Inferior parietal cortex (tissue), 1 donor: ENCODE data around the gene TANGO2.
A peak's percentile ranks its signal among the peaks of the same experiment; 100 is the strongest.

Experiments used
- DNase-seq: peaks from one replicate; pipeline ENCODE4 v3.0.0-alpha.2; 2016; ENCODE audit errors: extremely low spot score

Gene TANGO2

DNA sequence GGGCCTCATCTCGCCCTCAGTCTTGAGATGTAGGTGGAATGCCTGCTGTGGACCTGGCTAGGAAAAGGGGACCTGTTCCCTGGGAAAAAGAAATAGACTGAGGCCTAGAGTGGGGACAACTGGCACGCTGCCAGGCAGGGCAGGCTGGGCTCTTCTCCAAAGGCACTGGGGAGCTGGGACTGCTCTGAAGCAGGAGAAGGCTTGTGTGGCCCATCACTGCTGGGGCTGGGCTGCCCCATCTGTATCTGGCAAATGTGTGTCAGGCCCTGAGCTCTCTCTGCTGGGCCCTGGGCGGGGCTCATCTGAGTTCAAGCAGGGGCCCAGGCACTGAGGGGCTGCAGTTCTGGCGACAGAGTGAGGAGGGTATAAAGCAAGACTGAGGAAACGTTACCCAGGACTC is 37.2 kb upstream of the TANGO2 start:
- DNase-seq: no peak

DNA sequence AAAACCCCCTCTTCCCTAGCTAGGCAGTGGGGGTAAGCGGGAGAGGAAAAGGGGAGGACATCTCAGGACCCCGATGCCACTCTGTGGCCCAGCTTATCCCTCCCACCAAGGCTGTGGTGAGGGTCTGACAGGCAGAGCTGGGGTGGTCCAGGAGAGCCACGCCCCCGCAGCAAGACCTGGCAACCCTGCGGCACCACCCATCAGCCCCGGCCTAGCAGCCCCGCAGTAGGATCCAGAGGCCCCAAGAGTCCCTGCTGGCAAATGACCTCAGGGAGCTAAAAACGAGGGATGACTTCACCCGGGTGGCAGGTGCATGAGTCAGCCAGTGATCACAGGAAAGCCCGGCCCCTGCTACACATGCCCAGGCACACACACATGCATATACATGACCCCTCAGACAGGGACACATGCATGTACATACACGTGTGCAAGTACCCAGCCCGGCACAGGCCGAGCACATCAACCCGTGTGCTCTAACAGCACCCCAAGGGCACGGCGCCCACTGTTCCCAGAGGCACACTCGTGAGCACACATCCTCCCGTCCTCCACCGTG is 36.6 kb upstream of the TANGO2 start:
- DNase-seq: no peak

DNA sequence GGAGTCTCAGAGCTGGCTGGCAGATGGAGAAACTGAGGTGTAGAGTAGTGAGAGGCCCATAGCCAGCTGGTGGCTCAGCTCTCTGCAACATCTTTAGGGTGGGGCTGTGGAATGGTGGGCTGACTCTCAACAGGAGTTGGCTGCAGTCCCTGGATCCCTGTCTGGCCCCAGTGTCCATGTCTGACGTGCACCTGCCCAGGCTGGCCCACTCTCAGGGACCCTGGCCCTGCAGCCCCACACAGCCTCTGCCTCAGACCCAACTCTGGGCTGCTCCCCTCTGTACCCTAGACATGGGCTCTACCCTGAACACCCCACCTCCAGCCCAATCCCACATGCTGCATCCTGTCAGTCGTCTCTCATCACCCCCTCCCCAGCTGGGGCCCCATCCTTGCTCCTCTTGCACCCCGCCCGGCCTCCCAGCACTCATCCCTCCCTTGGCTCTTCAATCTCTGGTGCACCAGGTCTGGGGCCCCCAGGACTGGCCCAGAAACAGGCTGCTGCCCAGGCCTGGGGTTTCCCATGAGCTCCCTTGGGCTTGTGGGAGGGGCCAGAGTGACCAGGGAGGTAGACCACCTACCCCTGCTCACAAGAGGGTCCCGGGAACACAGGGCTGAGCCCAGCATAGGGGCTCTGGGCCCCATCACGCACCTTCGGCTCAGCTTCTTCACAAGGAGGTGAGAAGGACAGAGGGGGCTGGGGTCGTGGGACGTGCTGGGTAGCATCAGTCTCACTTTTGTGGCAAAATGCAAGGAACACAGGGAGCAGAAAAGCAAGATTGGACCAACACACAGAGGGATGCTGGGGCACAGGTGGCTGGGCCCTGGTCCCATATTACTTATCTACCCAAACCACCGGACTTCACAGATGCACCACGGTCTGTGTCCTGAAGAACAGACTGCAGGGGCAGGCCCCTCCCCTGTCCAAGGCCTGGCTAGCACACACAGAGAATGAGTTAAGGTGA is 35.8 kb upstream of the TANGO2 start:
- DNase-seq: no peak

DNA sequence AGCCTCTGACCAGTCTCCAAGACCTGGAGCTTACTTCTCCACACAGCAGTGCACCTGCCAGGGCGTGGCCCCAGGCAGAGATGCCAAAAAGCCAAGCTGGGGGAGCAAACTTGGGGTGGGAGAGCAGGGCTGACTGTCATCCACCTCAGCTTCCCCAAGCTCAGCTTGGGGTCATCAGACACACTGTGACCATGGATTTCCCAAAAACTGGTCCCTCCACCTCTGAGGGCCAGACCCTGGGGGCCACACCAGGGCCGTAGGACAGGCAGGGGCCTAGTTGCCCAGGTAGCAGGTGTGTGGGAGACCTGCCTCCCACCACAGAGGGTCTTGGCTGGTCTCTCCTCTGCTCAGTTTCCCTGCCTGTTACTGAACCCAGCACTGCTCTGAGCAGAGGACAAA is 34.9 kb upstream of the TANGO2 start:
- DNase-seq: no peak

DNA sequence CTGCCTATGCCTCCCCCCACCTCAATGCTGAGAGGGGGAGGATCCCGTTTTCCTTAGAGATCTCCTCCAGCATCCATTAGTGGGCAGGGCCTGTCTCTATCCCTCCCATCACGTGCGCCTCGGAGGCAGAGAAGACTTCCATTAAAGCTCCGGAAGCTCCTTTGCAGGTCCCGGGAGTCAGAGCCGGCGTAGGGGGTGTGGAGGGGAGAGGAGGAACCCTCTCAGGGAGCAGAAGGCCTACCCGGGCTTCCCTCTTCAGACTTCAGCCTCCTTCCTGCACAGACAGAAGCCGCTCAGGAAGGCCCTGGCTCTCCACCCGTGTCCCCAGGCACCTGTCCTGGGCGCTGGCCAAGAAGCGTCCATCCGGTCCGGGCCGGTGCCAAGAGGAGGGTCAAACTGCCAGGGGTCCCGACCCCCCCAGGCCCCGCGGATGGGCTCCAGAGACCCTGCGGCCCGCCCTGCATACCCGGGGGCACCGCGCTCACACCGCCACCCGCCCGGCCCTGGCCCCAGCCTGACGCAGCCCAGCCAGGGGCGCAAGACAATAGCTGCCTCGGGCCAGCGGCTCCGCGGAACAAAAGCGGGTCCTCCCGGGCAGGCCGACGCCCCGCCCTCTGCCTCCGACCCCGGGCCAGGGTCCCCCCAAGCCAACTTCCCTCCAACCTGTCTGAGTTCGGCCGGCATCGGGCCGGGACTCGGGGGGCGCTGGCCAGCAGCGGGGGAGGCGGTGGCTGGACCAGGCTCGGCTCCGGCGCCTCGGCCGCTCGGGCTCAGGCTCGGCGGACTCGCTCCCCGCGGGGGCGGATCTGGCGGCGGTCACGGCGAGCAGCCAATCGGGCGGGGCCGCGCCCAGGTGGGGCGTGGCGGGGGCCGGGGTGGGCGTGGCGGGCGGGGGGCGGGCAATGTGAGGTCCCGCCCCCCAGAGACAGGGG is 34.2 kb upstream of the TANGO2 start:
- DNase-seq: peak; percentile 59

DNA sequence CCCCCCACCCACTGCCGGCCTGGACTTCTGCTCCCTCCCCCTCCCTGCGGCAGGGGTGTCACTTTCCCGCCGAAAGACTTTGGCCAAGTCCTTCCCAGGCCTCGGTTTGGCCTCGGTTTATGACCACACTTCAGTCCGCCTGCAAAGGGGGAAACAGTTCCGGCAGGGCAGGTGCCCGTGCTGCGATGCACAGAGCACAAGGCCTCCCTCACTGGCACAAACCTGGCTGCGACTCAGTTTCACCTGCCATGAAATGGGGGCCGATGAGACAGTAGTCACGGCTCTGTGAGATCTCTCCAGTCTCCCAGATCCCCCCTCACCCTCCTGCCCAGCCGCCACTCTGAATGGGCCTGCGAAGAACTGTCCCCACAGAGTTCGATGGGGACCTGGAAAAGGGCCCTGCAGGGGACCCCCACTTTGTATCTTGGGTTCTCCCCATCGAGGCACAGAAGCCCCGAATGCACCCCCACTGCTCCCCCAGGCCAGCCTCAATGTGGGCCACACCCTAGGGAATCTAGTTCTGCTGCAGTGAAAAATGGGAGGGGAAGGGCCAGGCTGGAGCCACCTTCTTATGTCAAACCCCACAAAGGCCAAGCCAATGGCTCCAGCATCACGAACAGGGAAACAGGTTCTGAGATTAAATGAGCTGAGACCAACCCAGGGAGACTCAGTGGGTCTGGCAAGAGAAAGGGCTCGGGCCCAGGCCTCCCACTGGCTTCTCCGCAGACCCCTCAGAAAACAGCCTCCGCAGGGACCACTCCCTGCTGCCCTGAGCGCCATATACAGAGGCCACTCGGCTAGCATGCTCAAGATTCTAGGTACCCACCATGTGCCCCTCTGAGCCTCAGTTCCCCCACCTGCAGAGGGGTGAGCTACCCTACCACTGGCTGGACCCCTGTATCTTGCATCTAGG is 33.3 kb upstream of the TANGO2 start:
- no peak for DNase-seq

DNA sequence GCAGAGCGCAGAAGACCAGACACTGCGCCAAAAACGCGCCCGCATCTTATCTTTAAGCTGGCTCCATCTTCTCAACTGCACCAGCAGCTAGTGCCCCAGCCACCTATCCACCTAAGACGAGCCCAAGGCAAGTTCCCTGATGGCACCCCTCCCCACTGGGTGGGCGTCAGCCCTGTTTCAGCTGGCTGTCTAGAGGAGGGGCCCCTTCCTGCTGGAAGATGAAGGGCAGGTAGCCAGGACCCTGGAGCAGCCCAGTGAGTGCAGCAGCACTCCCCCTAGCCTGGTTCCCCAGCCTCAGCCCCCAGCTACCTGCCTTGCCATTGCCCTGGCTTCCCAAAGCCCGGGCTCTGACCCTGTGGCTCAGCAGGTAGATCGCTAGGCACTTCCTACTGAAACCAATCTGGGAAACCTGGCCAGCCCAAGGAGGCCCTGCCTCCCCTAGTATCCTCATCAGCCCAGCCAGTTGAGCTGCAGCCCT is 32.5 kb upstream of the TANGO2 start:
- no peak for DNase-seq

DNA sequence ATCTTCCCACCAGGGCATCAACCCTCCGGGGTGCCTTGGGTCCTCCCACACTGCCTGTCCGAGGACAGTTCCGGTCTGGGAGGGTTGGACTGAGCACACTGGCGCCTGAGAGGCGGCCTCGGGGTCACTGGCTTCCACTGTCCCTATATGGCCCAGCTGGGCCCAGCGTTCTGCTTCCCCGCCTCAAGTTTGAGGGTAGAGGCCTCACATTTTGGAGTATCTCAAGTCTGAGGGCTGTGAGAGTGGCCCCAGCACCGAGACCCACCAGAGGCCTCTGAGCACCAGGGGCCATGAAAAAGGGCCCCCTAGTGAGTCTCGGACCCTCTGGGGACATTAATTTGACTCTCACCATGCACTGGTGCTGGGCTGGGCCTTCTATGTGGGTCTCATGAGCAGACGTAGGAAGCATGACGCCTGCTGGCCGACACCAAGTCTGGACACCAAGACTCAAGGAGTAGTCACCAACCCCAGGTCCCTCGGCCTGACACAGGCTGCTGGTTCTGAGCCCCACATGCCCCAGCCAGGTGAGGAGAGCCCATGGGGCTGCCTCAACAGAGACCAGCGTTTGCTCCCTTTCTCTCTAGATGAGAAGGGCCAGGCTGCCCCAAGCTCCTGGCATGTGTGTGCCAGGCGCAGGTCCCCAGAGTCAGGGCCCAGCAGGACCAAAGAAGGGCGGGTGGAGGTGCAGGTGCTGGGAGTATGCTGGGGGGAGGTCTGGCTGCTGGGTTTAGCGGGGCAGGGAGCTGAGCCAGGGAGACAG is 31.8 kb upstream of the TANGO2 start:
- no peak for DNase-seq

DNA sequence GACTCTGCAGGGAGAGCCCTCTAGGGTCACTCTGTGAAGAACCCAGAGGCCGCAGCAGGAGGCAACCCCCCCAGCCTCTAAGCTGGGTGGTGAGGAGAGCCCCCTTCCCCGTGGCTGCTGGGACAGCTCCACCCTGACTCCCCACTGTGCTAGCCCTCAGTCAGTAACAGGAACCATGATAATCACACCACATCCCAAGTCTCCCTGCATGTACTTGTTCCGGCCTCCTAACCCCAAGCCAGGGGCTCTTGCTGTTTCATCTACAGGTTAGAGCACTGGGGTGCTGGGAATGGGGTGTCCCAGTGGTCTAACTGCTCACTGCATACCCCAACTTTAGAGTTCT is 31.2 kb upstream of the TANGO2 start:
- DNase-seq: no peak

DNA sequence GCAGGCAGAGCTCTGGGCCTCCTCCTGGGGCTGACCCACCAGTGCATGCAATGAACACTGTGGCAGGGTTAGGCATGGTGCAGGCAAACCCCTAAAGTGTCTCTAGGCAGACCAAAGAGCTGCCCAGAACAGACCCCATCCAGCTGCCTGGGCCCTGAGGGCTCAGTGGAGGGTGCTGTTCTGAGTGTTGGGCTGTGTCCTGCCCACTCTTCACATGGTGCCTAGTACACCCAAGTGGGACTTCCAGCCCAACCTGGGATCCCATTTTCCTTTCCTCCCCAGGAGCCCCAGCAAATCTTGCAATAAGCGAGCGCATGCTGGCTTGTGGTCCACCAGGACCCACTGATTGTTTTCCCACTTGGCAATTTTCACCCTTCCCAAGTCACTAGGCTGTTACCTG is 30.7 kb upstream of the TANGO2 start:
- no peak for DNase-seq

DNA sequence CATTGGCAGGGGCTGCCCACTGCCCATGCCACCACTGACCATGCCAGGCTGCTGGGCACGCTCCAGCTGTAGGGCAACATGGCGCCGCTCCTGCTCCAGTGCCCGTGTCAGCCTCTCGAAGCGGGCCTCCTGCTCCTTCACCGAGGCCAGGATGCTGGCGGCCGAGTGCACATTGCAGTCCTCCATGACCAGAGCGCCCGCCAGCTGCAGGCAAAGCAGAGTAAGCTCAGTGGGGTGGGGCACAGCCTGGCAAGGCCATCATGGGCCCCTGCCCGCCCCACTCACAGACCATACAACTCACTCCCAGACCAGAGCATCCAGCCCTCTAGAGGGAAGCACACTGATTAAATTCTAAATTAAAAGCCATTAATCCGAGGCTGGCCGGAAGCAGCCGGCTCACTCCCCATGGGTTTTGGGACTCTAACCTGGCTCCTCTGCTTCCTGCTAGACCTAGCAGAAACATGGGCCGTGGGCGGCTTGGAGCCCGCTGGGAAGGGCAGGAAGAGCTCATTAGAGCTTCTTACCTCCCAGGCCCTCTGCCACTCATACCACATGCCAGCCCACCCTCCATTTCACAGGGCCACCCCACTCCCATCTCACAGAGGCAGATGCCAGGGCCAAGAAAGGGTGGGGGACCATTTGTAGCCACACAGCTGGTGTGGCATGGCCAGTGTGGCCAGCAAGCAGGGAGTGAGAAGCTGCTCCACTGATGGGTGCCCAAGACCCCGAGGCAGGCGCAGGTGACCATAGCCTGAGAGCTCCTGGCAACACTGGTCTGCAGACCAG is 30.1 kb upstream of the TANGO2 start:
- no peak for DNase-seq

DNA sequence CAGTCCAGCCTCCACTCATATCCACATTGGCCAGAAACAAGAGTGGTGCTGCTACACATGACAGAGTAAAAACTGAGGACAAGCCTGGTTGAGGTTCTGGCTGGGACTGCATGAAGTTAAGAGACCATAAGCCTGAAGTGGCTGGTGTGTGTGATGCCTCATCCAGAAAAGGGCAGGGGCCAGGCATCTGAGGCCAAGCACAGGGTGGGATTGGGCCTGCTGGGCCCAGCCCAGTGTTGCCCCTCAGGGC is 29.6 kb upstream of the TANGO2 start:
- DNase-seq: no peak

DNA sequence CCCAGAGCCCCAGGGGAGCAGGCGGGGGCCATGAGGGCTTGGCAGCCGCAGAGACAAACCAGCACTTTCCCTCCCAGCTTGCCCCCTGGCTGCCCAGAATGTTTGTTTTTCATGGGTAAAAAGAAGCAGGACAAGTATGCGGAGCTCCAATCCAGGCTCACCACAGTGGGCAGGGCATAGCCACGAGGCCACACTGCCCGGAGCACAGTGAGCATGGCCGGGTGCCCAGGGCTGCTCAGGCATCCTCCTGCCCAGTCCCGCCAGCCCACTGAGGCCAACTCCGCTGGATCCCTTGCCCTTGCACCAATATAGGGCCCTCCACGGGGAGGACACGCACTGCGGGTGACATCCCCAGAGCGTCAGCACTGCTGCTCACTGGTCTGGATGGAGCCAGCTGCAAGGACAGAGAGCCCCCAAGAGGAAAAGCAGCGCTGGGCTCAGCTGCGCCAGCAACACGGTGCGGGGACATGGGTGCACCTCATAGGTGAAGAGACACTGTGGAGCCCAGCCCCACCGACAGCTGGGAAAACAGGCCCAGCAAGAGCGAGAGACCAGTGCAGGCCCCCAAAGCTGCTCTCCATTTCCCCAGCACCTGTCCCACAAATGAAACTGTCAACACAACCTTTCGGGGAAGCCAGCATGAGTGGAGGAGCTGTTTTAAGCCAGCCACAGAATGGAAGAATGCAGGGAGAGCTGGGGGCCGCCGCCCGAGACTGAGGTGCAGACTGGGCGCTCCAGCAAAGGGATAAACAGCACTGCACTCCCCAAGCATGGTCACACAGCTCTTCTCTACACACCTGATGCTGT is 29.1 kb upstream of the TANGO2 start:
- no peak for DNase-seq

DNA sequence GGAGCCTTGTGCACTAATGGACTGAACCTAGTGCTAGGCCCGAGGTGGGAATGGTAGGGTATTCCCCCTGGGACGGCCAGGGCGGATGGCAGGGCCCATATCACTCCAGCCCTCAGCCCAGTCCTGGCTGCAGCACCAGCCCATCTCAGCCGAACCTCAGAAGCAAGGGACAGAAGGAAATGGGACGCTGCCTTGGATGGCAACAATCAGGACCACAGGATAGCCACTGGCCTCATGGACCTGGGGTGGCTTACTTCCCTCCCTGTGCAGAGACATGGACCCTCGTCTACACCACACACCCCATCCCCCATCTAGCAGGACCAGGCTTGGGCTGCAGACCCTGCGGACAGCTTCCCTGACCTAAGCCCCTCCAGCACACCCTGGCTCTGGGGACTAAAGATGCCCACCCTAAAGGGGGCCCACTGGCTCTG is 28.4 kb upstream of the TANGO2 start:
- no peak for DNase-seq

DNA sequence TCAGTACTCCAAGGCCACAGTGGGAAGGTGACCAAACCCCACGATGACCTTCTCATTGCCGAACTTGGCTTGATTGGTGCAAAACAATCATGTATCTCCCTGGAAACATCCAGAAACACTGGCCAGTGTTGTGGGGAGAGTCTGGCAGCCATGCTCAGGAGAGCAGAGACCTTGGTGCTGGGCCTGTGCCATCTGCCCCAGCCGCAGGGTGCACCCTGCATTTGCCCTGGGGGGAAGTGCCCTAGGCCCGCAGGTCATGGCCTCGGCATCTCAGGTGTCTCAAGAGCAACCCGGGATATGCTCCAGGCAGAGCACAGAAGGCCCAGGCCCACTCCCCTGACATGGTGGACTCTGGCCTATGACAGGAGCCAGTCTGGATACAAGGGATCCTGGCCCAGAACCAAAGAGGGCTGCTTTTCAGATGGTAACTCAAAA is 28.0 kb upstream of the TANGO2 start:
- DNase-seq: no peak

DNA sequence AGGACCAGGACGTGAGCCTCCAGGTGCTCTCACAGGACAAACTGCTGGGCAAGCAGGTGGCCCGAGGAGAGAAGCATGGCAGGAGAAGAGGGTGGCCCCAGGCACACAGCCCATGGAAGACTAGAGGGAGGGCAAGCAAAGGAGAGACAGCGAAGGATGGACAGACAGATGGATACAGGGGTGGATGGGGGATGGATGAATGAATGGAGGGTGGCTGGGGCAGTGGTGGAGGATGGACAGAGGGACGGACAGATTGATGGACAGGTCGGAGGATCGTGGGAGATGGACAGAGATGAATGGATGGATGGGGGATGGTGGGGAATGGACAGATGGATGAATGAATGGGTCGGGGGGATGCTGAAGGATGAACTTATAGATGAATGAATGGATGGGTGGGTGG is 27.0 kb upstream of the TANGO2 start:
- no peak for DNase-seq

DNA sequence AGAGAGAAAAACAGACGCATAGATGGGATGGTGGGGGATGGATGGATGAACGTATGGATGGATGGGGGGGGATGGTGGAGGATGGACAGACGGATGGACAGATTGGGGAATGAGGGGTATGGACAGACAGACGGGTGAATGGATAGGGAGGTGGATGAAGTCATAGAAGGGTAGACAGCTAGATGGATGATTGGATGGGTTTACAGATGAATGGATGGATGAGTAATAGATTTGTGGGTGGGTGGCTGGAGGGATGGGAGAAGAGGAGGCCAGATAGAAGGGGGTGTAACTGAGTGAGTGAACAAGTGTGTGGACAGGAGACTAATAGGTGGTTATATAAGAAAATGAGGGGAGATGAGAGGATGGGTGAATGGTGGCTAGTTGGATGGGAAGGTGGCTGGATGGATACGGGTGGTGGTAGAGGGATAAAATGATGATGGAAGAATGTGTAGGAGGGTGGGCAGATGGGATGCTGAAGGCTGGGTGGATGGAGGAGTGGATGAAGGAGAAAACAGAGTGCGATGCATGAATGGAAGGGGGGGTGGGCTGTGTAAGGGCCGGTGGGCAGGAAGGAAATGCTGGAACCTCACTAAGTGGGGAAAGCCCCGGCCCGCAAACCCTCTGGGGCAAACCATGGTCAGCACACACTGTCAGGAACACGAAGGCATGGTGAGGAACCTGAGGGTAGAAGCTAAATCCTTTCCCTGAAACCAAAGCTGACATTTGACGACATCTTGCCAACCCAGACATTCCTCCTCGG is 25.9 kb upstream of the TANGO2 start:
- no peak for DNase-seq

DNA sequence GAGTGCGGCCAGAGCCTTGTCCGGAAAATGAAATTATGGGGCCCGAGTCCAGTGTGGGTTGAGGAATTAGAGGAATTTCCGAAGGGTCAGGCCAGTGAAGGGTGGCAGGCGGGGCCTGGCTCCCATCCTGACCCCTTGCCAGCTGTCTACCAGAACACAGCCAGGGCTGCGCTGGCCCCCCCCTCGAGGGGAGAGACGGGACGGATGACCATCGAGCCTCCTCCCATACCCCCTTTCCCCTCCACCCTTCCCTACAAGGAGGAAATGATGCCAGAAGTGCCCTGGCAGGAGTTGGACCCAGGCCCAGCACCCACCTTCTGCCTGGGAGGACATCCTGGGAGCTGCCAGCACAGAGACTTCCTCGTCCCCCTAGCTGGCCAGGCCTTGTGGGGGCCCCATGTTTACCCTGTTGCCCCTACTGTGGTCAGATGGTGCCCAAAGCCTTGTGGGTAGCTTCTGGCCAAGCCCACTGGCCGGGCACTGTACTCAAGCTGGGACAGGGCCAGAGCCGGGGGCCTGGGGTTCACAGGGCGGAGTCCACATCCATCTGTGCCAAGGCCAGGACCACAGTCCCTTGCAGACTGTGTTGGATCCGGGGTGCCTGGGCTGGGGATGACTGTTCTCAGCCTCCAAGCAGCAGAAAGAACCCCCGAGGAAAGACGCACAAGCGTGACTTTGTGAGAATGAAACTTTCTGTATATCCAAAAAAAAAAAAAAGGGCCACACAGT is 25.1 kb upstream of the TANGO2 start:
- DNase-seq: no peak
